Measurements from ENCODE around the gene GSN. TPM values are rescaled to one million over a fixed set of nuclear protein-coding genes. Genes with fewer than 3 reads are reported as not detected.

GSN gene
- polyA plus RNA-seq, 1 of the 3 experiments (the other 2 are of a cell fraction) = 168 TPM

DNA sequence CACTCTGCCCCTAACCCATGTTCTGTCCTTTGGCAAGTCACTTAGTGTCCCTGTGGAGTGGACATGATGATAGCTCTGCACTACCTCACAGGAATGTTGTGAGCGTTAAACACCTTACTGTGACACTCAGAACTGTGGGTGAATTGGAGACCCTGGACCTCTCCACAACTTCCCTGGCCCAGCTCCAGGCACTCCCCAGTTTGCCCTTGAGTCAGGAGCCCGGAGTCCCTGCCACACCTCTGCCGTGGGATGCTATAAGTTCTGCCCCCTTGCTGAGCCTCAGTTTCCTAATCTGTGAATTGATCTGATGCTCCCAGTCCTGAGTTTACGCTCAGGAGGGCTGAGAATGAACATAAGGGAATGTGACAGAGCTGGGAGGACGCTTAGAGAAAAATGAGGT is 34.4 kb downstream of the GSN start:
- Histone ChIP-seq H4K20me1 (ENCODE audit: insufficient read depth) (no peaks in the 10 kb centered on the region), H3K27ac (ENCODE audit: low read depth in 2 of 2, low read length in 1 of 2) (no peak overlapping the region), H3K9ac (no peak overlapping the region), H3K9me3 (no peaks in the 10 kb centered on the region), H3F3A (replicated peaks; ENCODE audit: insufficient read depth) (peaks cover 5% of the 10 kb centered on the region), H3K79me2 (ENCODE audit: insufficient read depth) (0 out of 2 replicates have a peak, but pooled peaks cover 3% of the 10 kb centered on the region), H2AFZ (ENCODE audit: low read depth) (no peak overlapping the region), H3K4me3 (ENCODE audit: low read depth in 2 of 2, low read length in 1 of 2) (no peak overlapping the region), H3K9me2 (no peaks in the 10 kb centered on the region), H3K27me3 (ENCODE audit: insufficient read depth) (no peaks in the 10 kb centered on the region), H3K4me2 (no peak overlapping the region), H3K4me1 (ENCODE audit: control insufficient read depth in 1 of 2, insufficient read depth in 2 of 2, low read depth in 1 of 2, low read length in 1 of 2) (peaks cover 0 to 19% of the 10 kb centered on the region in 2 experiments; a peak in 2 of 4 replicates), H3K36me3 (replicated peaks in 1 of 2; ENCODE audit: control insufficient read depth in 1 of 2, insufficient read depth in 2 of 2, low read length in 1 of 2) (peaks cover 0 to 35% of the 10 kb centered on the region in 2 experiments)
- no peak for DNase-seq
- ChIA-PET POLR2A (no interaction called here), CTCF (interaction anchor here (2.0 to 2.8 kb wide), 2 partner anchors 17 to 98 kb away, joined by 9 to 15 read pairs; no protein-coding TSS in a partner anchor)
- no peak for TF ChIP-seq ELF1 (IDR thresholded peaks at IDR 0.05)
- TF ChIP-seq POLR2AphosphoS5 (IDR thresholded peaks at IDR 0.05; ENCODE audit: low read depth, low read length) = no peak
- TF ChIP-seq MEF2A (IDR thresholded peaks at IDR 0.05; ENCODE audit: borderline replicate concordance, low read depth) = no peak
- TF ChIP-seq, protein P1, sequence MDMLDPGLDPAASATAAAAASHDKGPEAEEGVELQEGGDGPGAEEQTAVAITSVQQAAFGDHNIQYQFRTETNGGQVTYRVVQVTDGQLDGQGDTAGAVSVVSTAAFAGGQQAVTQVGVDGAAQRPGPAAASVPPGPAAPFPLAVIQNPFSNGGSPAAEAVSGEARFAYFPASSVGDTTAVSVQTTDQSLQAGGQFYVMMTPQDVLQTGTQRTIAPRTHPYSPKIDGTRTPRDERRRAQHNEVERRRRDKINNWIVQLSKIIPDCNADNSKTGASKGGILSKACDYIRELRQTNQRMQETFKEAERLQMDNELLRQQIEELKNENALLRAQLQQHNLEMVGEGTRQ (IDR thresholded peaks at IDR 0.05; ENCODE audit: borderline replicate concordance, low read depth, low read length) = no peak
- TF ChIP-seq RAD21 (IDR thresholded peaks at IDR 0.05; ENCODE audit: low read length) = no peak
- TF ChIP-seq CHD2 (IDR thresholded peaks at IDR 0.05; ENCODE audit: low read length, partially characterized antibody) = no peak
- TF ChIP-seq EZH2phosphoT487 (IDR thresholded peaks at IDR 0.05; ENCODE audit: borderline replicate concordance, low read depth) = no peak
- TF ChIP-seq FOXJ3 (CRISPR knock-in tag; IDR thresholded peaks at IDR 0.05) = no peak
- TF ChIP-seq, protein P2, sequence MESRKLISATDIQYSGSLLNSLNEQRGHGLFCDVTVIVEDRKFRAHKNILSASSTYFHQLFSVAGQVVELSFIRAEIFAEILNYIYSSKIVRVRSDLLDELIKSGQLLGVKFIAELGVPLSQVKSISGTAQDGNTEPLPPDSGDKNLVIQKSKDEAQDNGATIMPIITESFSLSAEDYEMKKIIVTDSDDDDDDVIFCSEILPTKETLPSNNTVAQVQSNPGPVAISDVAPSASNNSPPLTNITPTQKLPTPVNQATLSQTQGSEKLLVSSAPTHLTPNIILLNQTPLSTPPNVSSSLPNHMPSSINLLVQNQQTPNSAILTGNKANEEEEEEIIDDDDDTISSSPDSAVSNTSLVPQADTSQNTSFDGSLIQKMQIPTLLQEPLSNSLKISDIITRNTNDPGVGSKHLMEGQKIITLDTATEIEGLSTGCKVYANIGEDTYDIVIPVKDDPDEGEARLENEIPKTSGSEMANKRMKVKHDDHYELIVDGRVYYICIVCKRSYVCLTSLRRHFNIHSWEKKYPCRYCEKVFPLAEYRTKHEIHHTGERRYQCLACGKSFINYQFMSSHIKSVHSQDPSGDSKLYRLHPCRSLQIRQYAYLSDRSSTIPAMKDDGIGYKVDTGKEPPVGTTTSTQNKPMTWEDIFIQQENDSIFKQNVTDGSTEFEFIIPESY (IDR thresholded peaks at IDR 0.05; ENCODE audit: borderline replicate concordance, low read depth) = no peak
- no peak for TF ChIP-seq MXI1 (IDR thresholded peaks at IDR 0.05; ENCODE audit: low read depth, low read length)
- TF ChIP-seq, protein P3, sequence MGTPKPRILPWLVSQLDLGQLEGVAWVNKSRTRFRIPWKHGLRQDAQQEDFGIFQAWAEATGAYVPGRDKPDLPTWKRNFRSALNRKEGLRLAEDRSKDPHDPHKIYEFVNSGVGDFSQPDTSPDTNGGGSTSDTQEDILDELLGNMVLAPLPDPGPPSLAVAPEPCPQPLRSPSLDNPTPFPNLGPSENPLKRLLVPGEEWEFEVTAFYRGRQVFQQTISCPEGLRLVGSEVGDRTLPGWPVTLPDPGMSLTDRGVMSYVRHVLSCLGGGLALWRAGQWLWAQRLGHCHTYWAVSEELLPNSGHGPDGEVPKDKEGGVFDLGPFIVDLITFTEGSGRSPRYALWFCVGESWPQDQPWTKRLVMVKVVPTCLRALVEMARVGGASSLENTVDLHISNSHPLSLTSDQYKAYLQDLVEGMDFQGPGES (IDR thresholded peaks at IDR 0.05; ENCODE audit: low read depth, low read length) = no peak
- TF ChIP-seq, protein P4, sequence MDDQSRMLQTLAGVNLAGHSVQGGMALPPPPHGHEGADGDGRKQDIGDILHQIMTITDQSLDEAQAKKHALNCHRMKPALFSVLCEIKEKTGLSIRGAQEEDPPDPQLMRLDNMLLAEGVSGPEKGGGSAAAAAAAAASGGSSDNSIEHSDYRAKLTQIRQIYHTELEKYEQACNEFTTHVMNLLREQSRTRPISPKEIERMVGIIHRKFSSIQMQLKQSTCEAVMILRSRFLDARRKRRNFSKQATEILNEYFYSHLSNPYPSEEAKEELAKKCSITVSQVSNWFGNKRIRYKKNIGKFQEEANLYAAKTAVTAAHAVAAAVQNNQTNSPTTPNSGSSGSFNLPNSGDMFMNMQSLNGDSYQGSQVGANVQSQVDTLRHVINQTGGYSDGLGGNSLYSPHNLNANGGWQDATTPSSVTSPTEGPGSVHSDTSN (IDR thresholded peaks at IDR 0.05) = no peak
- TF ChIP-seq, protein P5, sequence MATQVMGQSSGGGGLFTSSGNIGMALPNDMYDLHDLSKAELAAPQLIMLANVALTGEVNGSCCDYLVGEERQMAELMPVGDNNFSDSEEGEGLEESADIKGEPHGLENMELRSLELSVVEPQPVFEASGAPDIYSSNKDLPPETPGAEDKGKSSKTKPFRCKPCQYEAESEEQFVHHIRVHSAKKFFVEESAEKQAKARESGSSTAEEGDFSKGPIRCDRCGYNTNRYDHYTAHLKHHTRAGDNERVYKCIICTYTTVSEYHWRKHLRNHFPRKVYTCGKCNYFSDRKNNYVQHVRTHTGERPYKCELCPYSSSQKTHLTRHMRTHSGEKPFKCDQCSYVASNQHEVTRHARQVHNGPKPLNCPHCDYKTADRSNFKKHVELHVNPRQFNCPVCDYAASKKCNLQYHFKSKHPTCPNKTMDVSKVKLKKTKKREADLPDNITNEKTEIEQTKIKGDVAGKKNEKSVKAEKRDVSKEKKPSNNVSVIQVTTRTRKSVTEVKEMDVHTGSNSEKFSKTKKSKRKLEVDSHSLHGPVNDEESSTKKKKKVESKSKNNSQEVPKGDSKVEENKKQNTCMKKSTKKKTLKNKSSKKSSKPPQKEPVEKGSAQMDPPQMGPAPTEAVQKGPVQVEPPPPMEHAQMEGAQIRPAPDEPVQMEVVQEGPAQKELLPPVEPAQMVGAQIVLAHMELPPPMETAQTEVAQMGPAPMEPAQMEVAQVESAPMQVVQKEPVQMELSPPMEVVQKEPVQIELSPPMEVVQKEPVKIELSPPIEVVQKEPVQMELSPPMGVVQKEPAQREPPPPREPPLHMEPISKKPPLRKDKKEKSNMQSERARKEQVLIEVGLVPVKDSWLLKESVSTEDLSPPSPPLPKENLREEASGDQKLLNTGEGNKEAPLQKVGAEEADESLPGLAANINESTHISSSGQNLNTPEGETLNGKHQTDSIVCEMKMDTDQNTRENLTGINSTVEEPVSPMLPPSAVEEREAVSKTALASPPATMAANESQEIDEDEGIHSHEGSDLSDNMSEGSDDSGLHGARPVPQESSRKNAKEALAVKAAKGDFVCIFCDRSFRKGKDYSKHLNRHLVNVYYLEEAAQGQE (IDR thresholded peaks at IDR 0.05; ENCODE audit: low read depth, low read length) = no peak
- TF ChIP-seq, protein P6, sequence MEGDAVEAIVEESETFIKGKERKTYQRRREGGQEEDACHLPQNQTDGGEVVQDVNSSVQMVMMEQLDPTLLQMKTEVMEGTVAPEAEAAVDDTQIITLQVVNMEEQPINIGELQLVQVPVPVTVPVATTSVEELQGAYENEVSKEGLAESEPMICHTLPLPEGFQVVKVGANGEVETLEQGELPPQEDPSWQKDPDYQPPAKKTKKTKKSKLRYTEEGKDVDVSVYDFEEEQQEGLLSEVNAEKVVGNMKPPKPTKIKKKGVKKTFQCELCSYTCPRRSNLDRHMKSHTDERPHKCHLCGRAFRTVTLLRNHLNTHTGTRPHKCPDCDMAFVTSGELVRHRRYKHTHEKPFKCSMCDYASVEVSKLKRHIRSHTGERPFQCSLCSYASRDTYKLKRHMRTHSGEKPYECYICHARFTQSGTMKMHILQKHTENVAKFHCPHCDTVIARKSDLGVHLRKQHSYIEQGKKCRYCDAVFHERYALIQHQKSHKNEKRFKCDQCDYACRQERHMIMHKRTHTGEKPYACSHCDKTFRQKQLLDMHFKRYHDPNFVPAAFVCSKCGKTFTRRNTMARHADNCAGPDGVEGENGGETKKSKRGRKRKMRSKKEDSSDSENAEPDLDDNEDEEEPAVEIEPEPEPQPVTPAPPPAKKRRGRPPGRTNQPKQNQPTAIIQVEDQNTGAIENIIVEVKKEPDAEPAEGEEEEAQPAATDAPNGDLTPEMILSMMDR (IDR thresholded peaks at IDR 0.05) = no peak
- TF ChIP-seq NFIC (IDR thresholded peaks at IDR 0.05; ENCODE audit: borderline replicate concordance) = no peak
- no peak for TF ChIP-seq GABPA (IDR thresholded peaks at IDR 0.05; ENCODE audit: low read depth)
- no peak for TF ChIP-seq TCF12 (IDR thresholded peaks at IDR 0.05)
- 91% methylated on average over 4 of the region's 5 CpGs for WGBS (ENCODE audit: low lambda C conversion rate)
